ENCODE data around the gene LRMDA. TPM values are rescaled to one million over a fixed set of nuclear protein-coding genes. Genes with fewer than 3 reads are reported as not detected.

The LRMDA gene
- total and polyA plus RNA-seq, 2 of the 8 experiments (the other 6 are each of a cell fraction or from before 2014, with no cell fraction given): 0.86 to 2.8 TPM

DNA sequence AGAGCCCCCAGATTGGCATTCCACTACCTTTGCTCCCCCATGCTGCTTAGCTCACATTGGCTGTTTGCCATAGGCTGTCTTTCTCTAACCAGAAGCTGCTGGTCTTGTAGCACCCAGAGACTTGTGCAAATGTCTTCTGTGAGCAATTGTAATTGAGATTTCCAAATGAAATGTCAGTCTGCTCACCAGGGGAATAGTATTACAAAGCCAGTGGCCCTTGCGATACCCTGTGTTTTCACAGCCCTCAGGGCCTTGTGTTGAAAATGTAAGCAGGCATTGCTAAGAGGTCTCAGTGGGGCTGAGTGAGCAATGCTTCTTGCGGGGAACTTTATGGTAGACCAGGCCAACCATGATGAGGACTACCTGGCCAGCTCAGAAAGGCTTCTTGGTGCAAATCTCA is 746.5 kb downstream of the LRMDA start (continued):
- TF ChIP-seq SUZ12 (IDR thresholded peaks at IDR 0.05; ENCODE audit: low read length) (no peak), TAF7 (optimal IDR thresholded peaks at IDR 0.05; ENCODE audit: borderline replicate concordance, low read depth, low read length) (no peak)
- TF ChIP-seq, protein P1, sequence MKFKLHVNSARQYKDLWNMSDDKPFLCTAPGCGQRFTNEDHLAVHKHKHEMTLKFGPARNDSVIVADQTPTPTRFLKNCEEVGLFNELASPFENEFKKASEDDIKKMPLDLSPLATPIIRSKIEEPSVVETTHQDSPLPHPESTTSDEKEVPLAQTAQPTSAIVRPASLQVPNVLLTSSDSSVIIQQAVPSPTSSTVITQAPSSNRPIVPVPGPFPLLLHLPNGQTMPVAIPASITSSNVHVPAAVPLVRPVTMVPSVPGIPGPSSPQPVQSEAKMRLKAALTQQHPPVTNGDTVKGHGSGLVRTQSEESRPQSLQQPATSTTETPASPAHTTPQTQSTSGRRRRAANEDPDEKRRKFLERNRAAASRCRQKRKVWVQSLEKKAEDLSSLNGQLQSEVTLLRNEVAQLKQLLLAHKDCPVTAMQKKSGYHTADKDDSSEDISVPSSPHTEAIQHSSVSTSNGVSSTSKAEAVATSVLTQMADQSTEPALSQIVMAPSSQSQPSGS (IDR thresholded peaks at IDR 0.05; ENCODE audit: low read length): no peak
